Hepatocyte (in vitro differentiated cells): ENCODE data around the gene FAM135A.

ENCODE experiments used
- EZH2 ChIP-seq: fragments of 200-600 bp; sonication (generic); IDR thresholded peaks from 2 replicates; pipeline ENCODE4 v1.6.1; 2016; ENCODE audit warnings: antibody characterized with exemption, mild to moderate bottlenecking, borderline replicate concordance
- EZH2phosphoT487 ChIP-seq: fragments of 200-600 bp; sonication (generic); IDR thresholded peaks from one replicate; pipeline ENCODE4 v1.6.1; 2018; ENCODE audit warnings: antibody characterized with exemption, mild to moderate bottlenecking, low read depth, moderate library complexity; ENCODE audit not compliant: unreplicated experiment, severe bottlenecking
- TF ChIP-seq, protein P1 (sequence below): fragments of 200-600 bp; sonication (generic); IDR thresholded peaks from 2 replicates; pipeline ENCODE4 v1.5.1; 2016; ENCODE audit warnings: antibody characterized with exemption, mild to moderate bottlenecking; ENCODE audit not compliant: poor library complexity

DNA sequence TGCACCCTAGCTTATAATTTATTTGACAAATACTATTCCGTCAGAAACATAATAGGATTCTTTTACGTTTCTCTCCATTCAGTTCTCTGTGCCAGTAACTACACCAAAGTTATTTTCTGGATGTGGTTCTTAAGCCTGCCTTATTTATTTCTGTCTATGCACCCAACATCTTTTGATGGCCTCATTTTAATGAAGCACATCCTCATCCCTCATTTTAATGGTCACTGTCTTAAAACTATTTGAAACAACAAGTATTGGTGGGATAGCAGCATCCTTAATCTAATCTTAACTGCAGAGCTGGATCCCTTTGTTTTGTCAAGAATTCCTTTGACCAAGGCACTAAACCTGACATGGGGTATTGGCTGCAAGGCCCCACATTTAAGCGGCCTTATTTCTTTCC is 11.0 kb downstream of the FAM135A start:
- TF ChIP-seq, protein P1, sequence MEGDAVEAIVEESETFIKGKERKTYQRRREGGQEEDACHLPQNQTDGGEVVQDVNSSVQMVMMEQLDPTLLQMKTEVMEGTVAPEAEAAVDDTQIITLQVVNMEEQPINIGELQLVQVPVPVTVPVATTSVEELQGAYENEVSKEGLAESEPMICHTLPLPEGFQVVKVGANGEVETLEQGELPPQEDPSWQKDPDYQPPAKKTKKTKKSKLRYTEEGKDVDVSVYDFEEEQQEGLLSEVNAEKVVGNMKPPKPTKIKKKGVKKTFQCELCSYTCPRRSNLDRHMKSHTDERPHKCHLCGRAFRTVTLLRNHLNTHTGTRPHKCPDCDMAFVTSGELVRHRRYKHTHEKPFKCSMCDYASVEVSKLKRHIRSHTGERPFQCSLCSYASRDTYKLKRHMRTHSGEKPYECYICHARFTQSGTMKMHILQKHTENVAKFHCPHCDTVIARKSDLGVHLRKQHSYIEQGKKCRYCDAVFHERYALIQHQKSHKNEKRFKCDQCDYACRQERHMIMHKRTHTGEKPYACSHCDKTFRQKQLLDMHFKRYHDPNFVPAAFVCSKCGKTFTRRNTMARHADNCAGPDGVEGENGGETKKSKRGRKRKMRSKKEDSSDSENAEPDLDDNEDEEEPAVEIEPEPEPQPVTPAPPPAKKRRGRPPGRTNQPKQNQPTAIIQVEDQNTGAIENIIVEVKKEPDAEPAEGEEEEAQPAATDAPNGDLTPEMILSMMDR, result no peak
- TF ChIP-seq EZH2 (no peak), EZH2phosphoT487 (no peak)
